ENCODE data around the gene IER3.

- TF ChIP-seq TCF12 (IDR thresholded peaks at IDR 0.05; ENCODE audit: low read depth) (no peak), EP300 (IDR thresholded peaks at IDR 0.05; ENCODE audit: borderline replicate concordance) (no peak)
These were observed 12.0 kb downstream of the IER3 start for GRCh38 chr6:30732237-30732943.

All from Ishikawa (cell line).